Measurements from ENCODE around the gene UBXN1.
"Not testable (repeated sequence)": the region's sequence is repeated elsewhere in the genome, so short reads cannot be mapped to it uniquely, and the experiment has no call there.

GRCh38 chr11:62650283-62650682, 28.6 kb downstream of the UBXN1 start:
- TF ChIP-seq CTCF, POLR2A (IDR thresholded peaks at IDR 0.05): not testable (repeated sequence)

Data from tibial nerve (tissue), 3 donors.